ENCODE data around the gene MTUS2.

The MTUS2 gene

GRCh38 chr13:29073755-29074154, 253.6 kb downstream of the MTUS2 start:
- DNase-seq (ENCODE audit: low read depth in 1 of 2, low spot score in 1 of 2) = no peak
- TF ChIP-seq REST (IDR thresholded peaks at IDR 0.05; ENCODE audit: insufficient replicate concordance, low read depth) (no peak), POLR2AphosphoS5 (IDR thresholded peaks at IDR 0.05; ENCODE audit: low read depth) (no peak), CTCF (IDR thresholded peaks at IDR 0.05; ENCODE audit: insufficient read depth, low read length) (no peak), GABPA (IDR thresholded peaks at IDR 0.05; ENCODE audit: low read depth) (no peak), SPI1 (IDR thresholded peaks at IDR 0.05; ENCODE audit: borderline replicate concordance, low read depth) (no peak)
- H3K27ac ChIP-seq (replicated peaks) = no peak overlapping the region
- peaks cover 16% of the 10 kb centered on the region for H3K27me3 ChIP-seq (ENCODE audit: insufficient read depth, poor library complexity, severe bottlenecking)
- no peak overlapping the region for H3K4me3 ChIP-seq (replicated peaks; ENCODE audit: insufficient read depth, low read length)

- Histone ChIP-seq H3K27ac (replicated peaks) (no peak overlapping the region), H3K4me3 (replicated peaks; ENCODE audit: insufficient read depth, low read length) (no peak overlapping the region), H3K27me3 (ENCODE audit: insufficient read depth, poor library complexity, severe bottlenecking) (peaks cover 16% of the 10 kb centered on the region)
- DNase-seq (ENCODE audit: low read depth in 1 of 2, low spot score in 1 of 2) = no peak
- TF ChIP-seq CTCF (IDR thresholded peaks at IDR 0.05; ENCODE audit: insufficient read depth, low read length) = no peak
- no peak for TF ChIP-seq POLR2AphosphoS5 (IDR thresholded peaks at IDR 0.05; ENCODE audit: low read depth)
- TF ChIP-seq REST (IDR thresholded peaks at IDR 0.05; ENCODE audit: insufficient replicate concordance, low read depth) = no peak
- TF ChIP-seq SPI1 (IDR thresholded peaks at IDR 0.05; ENCODE audit: borderline replicate concordance, low read depth) = no peak
- TF ChIP-seq GABPA (IDR thresholded peaks at IDR 0.05; ENCODE audit: low read depth) = no peak
These were observed 257.1 kb downstream of the MTUS2 start for GRCh38 chr13:29077051-29077813.

GRCh38 chr13:29081036-29081435, 260.9 kb downstream of the MTUS2 start:
- Histone ChIP-seq H3K27me3 (ENCODE audit: insufficient read depth, poor library complexity, severe bottlenecking) (peaks cover 12% of the 10 kb centered on the region), H3K27ac (replicated peaks) (no peak overlapping the region), H3K4me3 (replicated peaks; ENCODE audit: insufficient read depth, low read length) (no peak overlapping the region)
- peak in 1 of 2 experiments; percentile 65 for DNase-seq (ENCODE audit: low read depth in 1 of 2, low spot score in 1 of 2)
- TF ChIP-seq REST (IDR thresholded peaks at IDR 0.05; ENCODE audit: insufficient replicate concordance, low read depth) (no peak), CTCF (IDR thresholded peaks at IDR 0.05; ENCODE audit: insufficient read depth, low read length) (peak; percentile 31), POLR2AphosphoS5 (IDR thresholded peaks at IDR 0.05; ENCODE audit: low read depth) (no peak), GABPA (IDR thresholded peaks at IDR 0.05; ENCODE audit: low read depth) (no peak), SPI1 (IDR thresholded peaks at IDR 0.05; ENCODE audit: borderline replicate concordance, low read depth) (peak; percentile 64; the same call in 1 of the 2 replicates)

Measured in HL-60 (cell line).